ENCODE data around the gene KCNE2.
"Not testable (repeated sequence)": the region's sequence is repeated elsewhere in the genome, so short reads cannot be mapped to it uniquely, and the experiment has no call there.

KCNE2 gene

GRCh38 chr21:34406676-34407075, 42.9 kb downstream of the KCNE2 start:
- not testable (repeated sequence) for H3K4me2 ChIP-seq (ENCODE audit: low read length, poor library complexity, severe bottlenecking); H3K79me1 ChIP-seq (replicated peaks; ENCODE audit: low read length, poor library complexity, severe bottlenecking); H4K8ac ChIP-seq (ENCODE audit: low read length); H3K4me1 ChIP-seq (ENCODE audit: control insufficient read depth, insufficient read depth, low read depth, low read length); H3K27me3 ChIP-seq (ENCODE audit: control insufficient read depth in 1 of 2, insufficient read depth in 1 of 2, low read length in 2 of 2); H3K9me3 ChIP-seq (ENCODE audit: control insufficient read depth, low read length); H3K23ac ChIP-seq (ENCODE audit: low read length in 2 of 2); H2BK12ac ChIP-seq (ENCODE audit: low read length in 2 of 2); H2AK5ac ChIP-seq (ENCODE audit: low read length, severe bottlenecking); H3K14ac ChIP-seq (ENCODE audit: low read length in 2 of 2); H2BK15ac ChIP-seq (ENCODE audit: low read depth, poor library complexity, severe bottlenecking); H3K27ac ChIP-seq (ENCODE audit: low read length, poor library complexity, severe bottlenecking); H2BK5ac ChIP-seq (ENCODE audit: low read depth, low read length, poor library complexity, severe bottlenecking); H4K91ac ChIP-seq (ENCODE audit: low read length); H2BK120ac ChIP-seq (ENCODE audit: low read depth, low read length); H3K9ac ChIP-seq (ENCODE audit: low read length); H3K36me3 ChIP-seq (ENCODE audit: control insufficient read depth in 1 of 2, insufficient read depth in 2 of 2, low read depth in 1 of 2, low read length in 2 of 2); H3K18ac ChIP-seq (ENCODE audit: low read depth in 1 of 2, low read length in 2 of 2); DNase-seq; H2AFZ ChIP-seq (ENCODE audit: low read depth, low read length); H3K4ac ChIP-seq (ENCODE audit: low read depth in 1 of 2, low read length in 2 of 2); H3K4me3 ChIP-seq (ENCODE audit: insufficient read depth in 1 of 2, low read depth in 1 of 2, low read length in 2 of 2)
- no CpG with 5 or more reads among the region's 2 CpGs for WGBS

DNA sequence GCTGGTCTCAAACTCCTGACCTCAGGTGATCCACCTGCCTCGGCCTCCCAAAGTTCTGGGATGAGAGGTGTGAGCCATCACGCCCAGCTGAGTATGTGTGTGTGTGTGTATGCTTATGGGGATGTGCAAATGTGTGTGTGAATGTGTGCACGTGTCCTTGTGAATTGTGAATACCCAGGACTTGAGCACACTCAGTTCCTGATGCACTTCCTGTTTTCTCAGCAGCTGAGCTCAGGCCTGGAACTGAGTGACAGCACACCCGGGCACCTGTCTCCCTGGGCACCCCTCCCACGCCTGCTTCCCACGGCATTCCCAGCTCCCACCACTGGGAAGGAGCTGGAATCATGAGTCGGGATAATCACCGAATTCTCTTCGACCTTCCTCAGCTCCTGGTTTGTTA, 43.5 kb downstream of the KCNE2 start:
- H2AFZ ChIP-seq (ENCODE audit: low read depth, low read length); H3K36me3 ChIP-seq (ENCODE audit: control insufficient read depth in 1 of 2, insufficient read depth in 2 of 2, low read depth in 1 of 2, low read length in 2 of 2): not testable (repeated sequence)

DNA sequence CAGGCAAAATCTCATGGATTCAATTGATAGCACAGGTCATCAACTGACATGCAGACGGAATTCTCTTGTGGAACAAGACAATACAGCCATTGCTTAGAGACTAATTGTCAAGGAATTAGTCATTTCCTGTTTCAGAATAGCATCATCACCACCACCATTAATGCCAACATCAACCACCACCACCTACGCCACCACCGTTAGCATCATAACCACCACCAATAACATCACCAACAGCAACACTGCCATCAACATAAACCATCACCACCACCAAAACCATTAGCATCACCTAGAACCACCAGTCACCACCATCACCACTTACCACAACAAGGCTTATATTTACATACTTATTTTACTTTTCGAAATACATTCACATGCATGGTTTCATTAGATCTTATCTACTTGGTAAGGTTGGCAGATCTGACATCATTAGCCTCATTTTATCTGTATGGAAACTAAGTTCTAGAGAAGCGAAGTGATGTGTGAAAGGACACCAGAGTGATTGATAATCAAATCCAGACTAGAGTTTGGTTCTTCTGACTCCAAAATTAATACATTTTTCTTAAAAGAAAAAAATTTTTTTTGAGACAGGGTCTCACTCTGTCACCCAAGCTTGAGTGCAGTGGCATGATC, 53.8 kb downstream of the KCNE2 start:
- H3K4me2 ChIP-seq (ENCODE audit: low read length, poor library complexity, severe bottlenecking); H3K9me3 ChIP-seq (ENCODE audit: control insufficient read depth, low read length); H3K27me3 ChIP-seq (ENCODE audit: control insufficient read depth in 1 of 2, insufficient read depth in 1 of 2, low read length in 2 of 2); H3K36me3 ChIP-seq (ENCODE audit: control insufficient read depth in 1 of 2, insufficient read depth in 2 of 2, low read depth in 1 of 2, low read length in 2 of 2); H3K4me1 ChIP-seq (ENCODE audit: control insufficient read depth, insufficient read depth, low read depth, low read length); H2AFZ ChIP-seq (ENCODE audit: low read depth, low read length); H4K8ac ChIP-seq (ENCODE audit: low read length); H3K14ac ChIP-seq (ENCODE audit: low read length in 2 of 2); H3K9ac ChIP-seq (ENCODE audit: low read length); DNase-seq; H3K27ac ChIP-seq (ENCODE audit: low read length, poor library complexity, severe bottlenecking); H3K18ac ChIP-seq (ENCODE audit: low read depth in 1 of 2, low read length in 2 of 2); H3K79me1 ChIP-seq (replicated peaks; ENCODE audit: low read length, poor library complexity, severe bottlenecking); H2BK120ac ChIP-seq (ENCODE audit: low read depth, low read length); H3K23ac ChIP-seq (ENCODE audit: low read length in 2 of 2); H3K4ac ChIP-seq (ENCODE audit: low read depth in 1 of 2, low read length in 2 of 2); H4K91ac ChIP-seq (ENCODE audit: low read length); H2BK5ac ChIP-seq (ENCODE audit: low read depth, low read length, poor library complexity, severe bottlenecking); H2AK5ac ChIP-seq (ENCODE audit: low read length, severe bottlenecking); H3K4me3 ChIP-seq (ENCODE audit: insufficient read depth in 1 of 2, low read depth in 1 of 2, low read length in 2 of 2); H2BK15ac ChIP-seq (ENCODE audit: low read depth, poor library complexity, severe bottlenecking); H2BK12ac ChIP-seq (ENCODE audit: low read length in 2 of 2): not testable (repeated sequence)
- no CpG with 5 or more reads among the region's 5 CpGs for WGBS

More for the DNA sequence above, 43.5 kb downstream of the KCNE2 start:
- DNase-seq; H3K4me1 ChIP-seq (ENCODE audit: control insufficient read depth, insufficient read depth, low read depth, low read length); H3K4me2 ChIP-seq (ENCODE audit: low read length, poor library complexity, severe bottlenecking); H3K79me1 ChIP-seq (replicated peaks; ENCODE audit: low read length, poor library complexity, severe bottlenecking); H2BK120ac ChIP-seq (ENCODE audit: low read depth, low read length); H4K91ac ChIP-seq (ENCODE audit: low read length); H3K4me3 ChIP-seq (ENCODE audit: insufficient read depth in 1 of 2, low read depth in 1 of 2, low read length in 2 of 2); H2BK12ac ChIP-seq (ENCODE audit: low read length in 2 of 2); H3K14ac ChIP-seq (ENCODE audit: low read length in 2 of 2); H2AK5ac ChIP-seq (ENCODE audit: low read length, severe bottlenecking); H3K9me3 ChIP-seq (ENCODE audit: control insufficient read depth, low read length); H3K18ac ChIP-seq (ENCODE audit: low read depth in 1 of 2, low read length in 2 of 2); H2BK5ac ChIP-seq (ENCODE audit: low read depth, low read length, poor library complexity, severe bottlenecking); H3K23ac ChIP-seq (ENCODE audit: low read length in 2 of 2); H3K4ac ChIP-seq (ENCODE audit: low read depth in 1 of 2, low read length in 2 of 2); H3K9ac ChIP-seq (ENCODE audit: low read length); H4K8ac ChIP-seq (ENCODE audit: low read length); H3K27me3 ChIP-seq (ENCODE audit: control insufficient read depth in 1 of 2, insufficient read depth in 1 of 2, low read length in 2 of 2); H2BK15ac ChIP-seq (ENCODE audit: low read depth, poor library complexity, severe bottlenecking); H3K27ac ChIP-seq (ENCODE audit: low read length, poor library complexity, severe bottlenecking): not testable (repeated sequence)
- WGBS, result no CpG with 5 or more reads among the region's 9 CpGs
